NOMO-1 (cell line): ENCODE results near the gene LBP.
"Not testable (repeated sequence)": the region's sequence is repeated elsewhere in the genome, so short reads cannot be mapped to it uniquely, and the experiment has no call there.

Source experiments
- DNase-seq, 2 experiments: peaks; one replicate each; lab custom pipeline; 2025; ENCODE audit not compliant: unreplicated experiment in 2 of 2; lab: John Stamatoyannopoulos, UW

Gene LBP

DNA sequence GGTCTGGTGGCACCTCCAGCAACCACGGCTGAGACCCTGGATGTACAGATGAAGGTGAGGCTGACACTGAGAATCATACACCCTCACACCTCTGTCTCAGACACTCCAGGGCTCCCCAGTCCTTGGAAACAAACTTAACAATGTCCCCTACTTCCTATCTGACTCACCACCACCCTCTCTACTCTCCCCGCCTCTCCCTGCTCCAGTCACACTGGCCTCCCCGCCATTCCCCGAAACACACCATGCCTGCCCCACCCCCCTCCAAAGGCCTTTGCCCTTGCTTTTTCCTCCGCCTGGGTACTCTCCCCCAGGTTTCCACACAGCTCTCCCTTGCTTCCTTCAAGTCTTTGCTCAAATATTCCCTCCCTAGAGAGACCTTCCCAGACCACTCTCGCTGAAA, 26.1 kb upstream of the LBP start:
- no peak for DNase-seq

DNA sequence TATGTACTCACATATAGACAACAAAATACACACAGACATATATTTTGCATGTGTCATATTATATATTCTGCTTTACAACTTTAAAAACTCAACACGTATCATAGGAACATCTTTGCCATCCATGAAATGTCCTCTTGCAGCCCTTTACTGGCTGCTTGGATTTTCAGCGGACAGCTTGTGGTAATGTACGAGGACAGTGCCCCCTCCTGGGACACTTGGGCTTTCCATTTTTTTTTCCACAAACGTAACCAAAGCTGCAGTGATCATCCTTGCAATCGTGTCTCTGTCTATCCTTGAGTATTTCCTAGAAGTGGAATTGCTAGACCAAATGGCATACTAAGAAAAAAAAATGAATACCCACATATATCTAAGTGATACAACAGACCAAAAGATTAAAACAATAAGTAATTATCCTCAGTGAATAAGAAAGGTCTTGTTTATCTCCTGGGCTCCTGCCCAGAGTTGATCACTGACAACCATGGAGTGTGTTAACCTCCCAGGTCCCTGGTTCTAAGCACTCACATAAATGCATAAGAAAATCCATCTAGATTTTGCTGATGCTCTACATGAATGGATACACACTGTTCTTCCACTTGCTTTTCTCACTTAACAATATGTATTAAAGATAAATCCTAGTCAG, 24.2 kb upstream of the LBP start:
- peak in 1 of 2 experiments; percentile 16 for DNase-seq

DNA sequence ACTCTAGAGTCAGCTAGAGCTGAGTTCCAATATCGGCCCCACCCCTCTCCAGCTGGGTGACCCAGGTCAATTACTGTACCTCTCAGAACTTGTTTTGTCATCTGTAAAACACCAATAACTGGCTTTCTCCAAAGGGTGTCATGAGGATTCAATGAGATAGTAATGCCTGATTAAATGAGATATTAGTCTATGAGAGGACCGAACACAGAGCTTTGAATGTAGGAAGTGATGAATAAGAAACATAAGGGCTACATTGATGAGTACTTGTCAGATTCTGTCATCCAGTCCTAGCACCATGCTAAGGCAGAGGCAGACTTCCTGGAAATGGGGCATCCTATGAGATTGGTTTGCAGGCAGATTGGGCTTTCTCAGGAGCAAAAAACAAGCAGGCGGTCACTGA, 22.1 kb upstream of the LBP start:
- no peak for DNase-seq

DNA sequence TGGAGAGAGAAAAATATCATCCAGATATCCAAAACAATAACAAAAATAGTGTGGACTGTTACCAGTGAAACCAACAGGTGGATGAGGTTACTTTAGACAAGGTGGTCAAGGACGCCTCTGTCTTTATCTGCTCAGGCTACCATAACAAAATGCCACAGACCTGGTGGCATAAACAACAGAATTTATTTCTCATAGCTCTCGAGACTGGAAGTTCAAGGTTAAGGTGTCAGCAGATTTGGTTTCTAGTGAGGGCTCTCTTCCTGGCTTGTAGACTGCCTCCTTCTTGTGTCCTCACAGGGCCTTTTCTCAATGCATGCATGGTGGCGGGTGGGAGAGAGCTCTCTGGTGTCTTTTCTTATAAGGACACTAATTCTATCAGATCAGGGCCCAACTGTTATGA, 21.1 kb upstream of the LBP start:
- no peak for DNase-seq

DNA sequence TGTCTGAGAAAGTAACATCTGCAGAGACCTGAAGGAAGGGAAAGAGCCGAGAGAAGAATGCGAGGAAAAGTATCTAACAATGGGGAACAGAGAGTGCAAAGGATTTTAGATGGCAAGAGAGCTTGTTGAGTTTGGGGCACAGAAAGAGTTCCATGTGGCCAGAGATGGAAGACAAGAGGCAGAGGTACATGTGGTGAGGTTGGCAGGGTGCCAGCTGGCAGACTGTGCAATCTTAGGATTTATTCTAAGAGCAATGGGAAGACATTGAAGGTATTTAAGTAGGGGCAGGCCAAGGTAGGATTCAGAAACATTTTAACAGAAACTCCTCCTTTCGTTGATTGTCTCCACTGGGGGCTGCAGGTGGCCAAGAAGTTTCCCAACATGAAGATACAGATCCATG, 20.4 kb upstream of the LBP start:
- DNase-seq, result no peak

DNA sequence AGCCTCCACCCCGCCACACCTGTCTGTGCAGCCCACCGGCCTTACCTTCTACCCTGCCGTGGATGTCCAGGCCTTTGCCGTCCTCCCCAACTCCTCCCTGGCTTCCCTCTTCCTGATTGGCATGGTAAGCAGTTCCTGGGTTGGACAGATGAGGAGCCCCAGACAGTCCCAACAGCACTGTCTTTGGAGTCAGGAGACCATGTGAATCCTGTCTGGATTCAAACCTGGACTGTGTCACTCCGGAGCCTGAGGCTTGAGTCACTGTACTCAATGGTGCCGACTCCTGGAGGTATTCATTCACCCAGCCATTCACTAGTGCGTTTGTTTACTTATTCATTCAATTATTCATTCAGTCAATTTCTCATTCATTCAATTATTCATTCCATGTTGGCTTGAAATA, 20.0 kb upstream of the LBP start:
- DNase-seq, result no peak

DNA sequence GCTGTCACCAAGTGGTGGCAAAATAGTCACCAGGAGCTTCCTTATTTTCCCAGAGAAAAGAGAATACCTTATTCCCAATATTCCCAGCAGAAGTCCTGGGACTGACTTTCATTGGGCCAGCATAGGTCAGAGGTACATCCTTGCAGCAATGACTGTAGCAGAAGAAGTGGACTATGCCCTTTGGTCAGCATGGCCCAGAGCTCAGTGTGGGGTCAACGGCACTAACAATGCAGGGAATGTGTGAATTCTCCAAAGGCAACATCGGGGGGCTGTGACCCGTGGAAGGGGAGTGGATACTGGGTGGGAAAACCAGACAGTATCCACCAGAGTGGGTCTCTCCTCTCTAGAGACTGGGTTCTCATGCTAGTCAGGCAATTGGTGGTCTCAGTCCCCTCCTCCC, 15.6 kb upstream of the LBP start:
- DNase-seq, result no peak

DNA sequence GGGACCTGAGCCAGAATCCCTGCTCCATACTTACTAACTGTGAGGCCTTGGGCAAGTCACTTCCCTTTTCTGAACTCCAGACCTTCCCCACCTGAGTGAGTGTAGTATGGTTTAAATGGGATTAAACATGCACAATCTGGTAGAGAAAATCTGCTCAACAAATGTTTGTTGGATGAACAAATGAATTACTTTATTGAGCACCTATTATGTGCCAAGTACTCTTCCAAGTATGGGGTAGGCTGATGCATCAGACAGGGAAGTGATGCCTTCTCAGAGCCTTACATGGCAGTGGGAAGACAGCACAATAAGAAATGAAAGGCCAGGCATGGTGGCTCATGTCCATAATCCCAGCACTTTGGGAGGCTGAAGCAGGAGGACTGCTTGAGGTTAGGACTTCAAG, 15.0 kb upstream of the LBP start:
- DNase-seq, result no peak

DNA sequence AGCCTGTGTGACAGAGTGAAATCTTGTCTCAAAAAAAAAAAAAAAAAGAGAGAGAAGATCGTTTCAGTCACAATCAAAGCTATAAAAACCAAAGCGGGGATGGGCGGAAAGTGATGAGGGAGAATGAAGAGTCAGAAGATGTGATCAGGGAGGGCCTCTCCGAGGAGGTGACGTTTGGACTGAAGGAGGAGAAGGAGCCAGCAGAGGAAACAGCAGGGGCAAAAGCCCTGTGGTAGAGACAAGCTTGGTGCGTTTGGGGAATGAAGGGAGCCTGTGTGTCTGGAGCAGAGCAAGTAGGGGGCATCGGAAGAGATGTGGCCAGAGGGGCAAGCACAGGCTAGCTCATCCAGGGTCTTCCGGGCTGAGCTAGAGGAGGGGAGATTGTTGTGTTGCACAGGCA, 14.5 kb upstream of the LBP start:
- DNase-seq, result no peak

DNA sequence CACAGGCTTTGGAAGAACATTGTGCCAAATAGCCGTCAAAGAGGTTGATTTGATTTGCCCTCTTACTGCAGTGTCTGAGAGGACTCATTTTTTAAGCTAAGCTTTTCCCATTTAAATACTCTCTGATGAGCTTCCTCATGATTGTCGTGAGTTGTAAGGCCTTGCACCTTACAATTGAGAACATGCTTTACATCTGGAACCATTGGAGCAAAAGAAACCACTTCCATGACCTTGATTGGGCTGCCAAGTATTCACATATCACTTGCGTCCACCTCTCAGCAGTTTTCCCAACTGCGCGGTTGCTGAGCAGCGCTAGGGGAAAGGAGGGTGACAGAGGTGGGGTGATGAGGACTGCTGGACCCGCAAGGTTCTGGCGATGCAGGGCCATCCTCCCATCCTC, 12.3 kb upstream of the LBP start:
- no peak for DNase-seq

DNA sequence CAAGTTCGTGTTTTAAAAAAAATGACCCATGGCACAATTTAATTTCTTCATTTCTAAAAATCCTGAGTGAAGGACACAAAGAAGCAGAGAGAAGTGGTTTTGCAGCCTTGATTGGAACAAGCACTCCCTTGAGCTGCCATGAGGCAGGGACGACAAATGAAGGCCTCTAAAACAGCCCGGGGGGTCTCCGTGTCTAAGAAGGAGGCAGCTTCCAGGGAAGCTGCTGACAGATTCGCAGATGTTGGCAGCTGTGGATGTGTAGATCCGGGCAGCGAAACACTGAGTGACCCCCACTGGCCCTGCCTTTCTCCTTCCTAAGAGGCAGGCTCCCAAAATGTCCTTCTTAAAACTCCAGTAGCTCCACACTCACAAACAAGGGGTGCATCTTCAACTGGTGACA, 9.6 kb upstream of the LBP start:
- DNase-seq, result no peak

DNA sequence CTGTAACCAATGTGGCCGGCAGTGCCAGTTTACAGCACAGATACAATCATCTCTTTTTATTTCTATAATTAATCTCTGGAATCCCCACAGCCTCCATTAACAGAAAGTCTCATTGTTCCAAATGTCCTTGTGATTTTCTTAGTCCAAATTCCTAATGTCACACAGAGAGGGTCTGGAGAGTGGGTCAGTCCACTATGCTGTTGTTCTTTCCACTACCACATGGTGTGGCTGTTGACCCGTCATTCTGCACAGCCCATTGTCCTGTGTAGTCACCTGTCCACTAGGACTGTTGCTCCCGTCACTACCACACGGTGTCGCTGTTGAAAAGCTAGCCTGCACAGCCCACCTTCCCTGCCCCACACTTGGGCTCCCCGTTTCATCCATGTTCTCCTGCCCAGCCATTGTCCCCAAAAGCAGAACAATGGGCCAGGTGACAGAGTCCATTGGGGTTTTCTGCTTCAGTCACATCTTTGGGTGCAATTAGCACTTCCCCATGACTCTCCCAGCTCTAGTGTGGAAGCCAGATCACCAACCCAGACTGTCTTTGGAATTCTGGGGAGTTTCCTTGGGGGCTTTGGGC, 8.6 kb upstream of the LBP start:
- DNase-seq, result no peak

DNA sequence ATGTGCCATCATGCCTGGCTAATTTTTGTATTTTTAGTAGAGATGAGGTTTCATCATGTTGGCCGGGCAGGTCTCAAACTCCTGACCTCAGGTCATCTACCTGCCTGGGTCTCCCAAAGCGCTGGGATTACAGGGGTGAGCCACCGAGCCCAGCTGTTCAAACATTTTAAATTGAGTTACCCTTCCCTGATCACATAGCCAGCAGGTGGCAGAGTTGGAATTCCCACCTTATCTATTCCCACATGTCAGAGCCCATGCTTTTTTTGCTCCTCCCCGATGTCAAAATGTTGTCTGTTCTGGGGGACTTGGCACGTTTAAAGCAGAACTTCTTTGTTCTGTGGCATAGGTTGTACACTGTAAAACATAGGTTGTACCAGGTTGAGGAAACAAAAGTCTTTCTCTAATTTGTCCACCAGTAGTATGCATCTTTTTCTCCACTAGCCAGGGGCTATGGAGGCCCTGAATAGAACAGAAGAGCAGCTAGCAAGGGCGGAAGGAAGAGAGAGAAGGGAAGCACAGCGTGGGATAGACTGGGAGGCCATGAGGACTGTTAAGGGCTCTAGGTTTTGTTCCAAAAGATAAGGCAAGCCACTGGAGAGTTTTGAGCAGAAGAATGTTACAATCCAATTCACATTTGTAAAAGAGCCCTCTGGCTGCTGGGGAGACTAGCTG, 7.3 kb upstream of the LBP start:
- DNase-seq, result no peak

DNA sequence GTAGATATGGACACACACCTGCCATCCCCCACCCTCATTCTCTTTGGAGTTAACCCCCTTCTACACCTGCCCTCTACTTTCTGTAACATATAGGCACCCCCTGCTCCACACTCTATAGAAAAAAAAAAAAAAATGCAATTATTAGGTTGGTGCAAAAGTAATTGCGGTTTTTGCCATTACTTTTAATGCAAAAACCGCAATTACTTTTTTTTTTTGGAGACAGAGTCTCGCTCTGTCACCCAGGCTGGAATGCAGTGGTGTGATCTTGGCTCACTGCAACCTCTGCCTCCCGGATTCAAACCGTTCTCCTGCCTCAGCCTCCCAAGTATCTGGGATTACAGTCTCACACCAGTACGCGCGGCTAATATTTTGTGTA, 6.8 kb upstream of the LBP start:
- not testable (repeated sequence) for DNase-seq

DNA sequence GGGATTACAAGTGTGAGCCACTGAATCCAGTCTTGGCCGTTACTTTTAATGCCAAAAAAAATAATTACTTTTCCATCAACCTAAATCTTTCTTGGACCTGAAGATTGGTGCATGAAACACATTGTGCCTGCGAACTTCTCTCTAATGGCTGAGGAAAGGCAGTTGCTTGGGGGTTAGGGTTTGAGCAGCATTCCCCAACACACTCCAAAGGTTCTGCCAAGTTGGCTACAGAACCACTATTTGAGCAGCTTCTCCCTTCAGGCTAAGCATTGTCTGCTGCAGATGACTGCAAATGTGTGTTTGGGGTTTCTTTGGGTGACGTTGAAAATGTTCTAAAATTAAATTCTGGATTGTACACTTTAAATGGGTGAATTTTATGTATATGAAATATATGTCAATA, 6.3 kb upstream of the LBP start:
- no peak for DNase-seq

DNA sequence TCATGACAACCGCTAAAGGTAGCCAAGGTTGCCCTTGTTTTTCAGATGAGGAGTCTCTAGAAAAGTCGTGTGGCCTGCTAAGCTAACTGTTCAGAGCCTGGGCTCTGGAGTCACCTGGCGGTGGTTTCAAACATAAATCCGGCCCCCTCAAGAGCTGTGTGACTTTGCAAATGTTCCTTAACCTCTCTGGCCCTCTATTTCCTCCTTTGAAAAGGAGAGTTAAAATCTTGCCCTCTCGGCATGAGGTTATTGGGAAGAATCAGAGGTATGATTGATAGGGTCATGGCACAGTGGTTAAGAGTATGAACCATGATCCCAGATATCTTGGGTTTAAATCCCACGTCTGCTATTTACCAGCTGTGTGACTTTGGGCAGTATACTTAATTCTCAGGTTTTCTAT, 5.6 kb upstream of the LBP start:
- DNase-seq, result no peak

DNA sequence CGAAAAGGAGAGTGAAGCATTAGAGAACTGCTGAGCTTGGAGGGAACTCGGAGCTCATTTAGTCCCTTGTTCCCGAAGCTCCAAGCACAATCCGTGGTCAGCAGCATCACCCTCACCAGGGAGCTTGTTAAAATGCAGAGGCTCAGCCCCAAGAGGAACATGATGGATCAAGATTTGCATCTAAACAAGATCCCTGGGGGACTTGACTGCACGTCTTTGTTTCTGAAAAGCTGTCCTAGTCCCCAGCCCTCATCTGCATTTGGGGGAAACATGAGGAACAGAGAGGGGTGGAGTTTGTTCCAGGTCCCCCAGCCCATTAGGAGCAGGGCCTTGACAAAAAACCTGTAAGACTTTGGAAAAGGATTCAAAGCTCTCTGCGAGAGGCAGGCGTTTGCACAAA, 4.1 kb upstream of the LBP start:
- DNase-seq, result no peak

DNA sequence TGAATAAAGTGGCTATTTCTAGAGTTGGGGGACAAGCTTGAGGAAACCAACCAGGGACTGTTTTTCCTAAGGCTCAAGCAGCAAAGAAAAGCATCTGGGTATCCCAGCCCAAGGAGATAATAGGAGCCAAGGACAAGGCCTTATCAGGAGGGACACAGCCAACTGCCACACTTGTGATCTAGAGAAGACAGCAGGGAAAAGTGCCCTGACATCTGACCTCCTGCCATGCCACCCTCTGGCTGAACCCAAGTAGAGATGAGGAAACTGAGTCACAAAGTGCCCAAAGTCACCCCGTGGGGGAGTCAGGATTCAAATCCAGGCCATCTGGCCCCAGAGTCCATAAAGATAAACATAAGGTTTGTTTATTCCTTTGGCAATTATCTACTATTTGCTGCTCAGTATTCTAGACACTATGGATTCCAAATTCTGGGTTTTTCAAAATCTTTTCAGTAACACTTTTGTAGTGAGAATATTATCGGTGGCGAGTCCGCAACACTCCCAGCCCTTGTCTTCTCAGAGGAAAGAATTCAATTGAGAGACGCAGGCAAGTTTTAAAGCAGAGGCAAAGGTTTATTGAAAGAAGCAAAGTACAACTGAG, 3.5 kb upstream of the LBP start:
- DNase-seq, result no peak

DNA sequence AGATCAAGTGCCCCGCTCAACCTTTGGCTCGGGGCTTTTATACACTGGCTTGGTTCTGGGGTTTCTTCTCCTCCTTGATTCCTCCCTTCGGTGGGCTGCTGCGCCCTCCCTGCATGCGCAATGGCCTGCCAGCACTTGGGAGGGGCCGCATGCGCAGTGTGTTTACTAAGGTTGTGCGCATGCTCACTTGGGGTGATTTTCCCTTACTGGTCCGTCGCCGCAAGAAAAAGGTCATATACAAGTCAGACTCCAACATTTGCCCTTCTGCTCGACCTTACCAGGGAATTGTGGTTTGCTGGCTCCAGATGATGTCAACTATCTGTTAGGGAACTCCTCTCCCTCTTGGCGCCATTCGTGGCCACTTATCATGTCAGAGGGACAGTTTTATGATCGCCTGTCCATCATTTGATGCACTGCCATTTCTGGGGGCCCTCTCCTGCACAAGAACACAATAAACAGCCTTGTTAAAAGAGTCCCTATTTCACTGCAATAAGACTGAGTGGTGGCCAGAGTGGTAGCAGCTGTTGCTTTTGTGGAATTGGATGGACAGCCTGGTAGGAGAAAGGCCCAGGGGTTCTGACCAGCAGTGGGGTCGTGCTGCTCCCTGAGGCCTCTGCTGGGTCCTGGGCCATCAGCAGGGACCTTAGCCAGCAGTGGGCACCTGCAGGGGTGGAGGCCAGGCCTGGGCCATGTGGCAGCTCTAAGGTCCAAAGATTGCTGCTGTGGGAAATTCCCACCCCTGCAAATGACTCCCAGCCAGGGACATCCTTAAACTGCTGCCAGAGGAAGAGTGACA, 2.8 kb upstream of the LBP start:
- DNase-seq, result no peak

DNA sequence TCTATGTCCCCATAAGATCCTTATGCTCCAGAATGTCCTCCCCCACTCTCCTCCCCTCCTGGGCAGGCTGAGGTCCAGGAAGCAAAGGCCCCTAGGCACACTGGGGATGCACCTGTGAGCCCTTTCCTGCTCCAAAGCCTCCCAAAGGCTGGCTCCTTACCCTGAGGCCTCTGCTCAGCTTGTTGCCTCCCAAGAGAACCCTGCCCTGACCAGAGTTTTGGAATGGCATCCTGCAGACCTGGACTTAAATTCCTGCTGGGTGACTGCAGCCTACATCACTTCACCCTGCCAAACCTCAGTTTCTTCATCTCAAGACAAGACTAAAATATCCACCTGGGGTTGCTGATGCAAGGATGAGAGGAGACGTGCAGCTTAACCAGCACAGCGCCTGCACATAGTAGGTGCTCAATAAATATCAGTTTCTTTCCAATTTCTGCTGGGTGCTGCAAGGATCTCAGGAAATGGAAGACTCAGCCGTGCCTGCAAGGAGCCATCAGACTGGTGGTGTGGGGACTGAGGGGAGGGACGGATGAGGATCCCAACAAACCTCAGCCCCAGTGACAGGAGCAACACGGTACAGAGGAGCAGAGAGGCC, 2.1 kb upstream of the LBP start:
- DNase-seq, result no peak

DNA sequence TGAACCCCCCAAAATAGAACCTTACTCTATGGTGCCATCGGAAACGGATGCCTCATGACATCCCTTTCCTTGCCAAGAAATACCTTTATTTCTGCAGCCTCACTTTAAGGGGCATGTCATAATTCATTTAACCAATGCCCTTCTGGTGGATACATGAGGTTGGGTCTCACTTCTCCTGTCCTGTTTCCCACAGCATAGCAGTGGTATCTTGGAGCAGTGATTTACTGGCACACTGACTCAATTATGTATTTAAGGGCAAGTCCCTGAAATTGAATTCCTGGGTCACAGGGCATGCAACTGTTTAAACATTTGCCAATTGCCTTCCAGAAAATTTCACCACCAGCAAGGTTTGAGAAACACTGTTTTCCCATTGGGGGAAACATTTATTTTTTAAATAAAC, 639 bp upstream of the LBP start:
- no peak for DNase-seq
